Liver (tissue), 9 donors: ENCODE data around the gene QKI. TPM values are rescaled to one million over a fixed set of nuclear protein-coding genes. Genes with fewer than 3 reads are reported as not detected.

Experiments used
- DNase-seq: peaks from one replicate; pipeline ENCODE4 v3.0.0-alpha.2; 2017; ENCODE audit warnings: low spot score
- H3K27ac ChIP-seq, 2 donors: one replicate each; pipeline ENCODE4 v1.7.0; 2013; ENCODE audit warnings: inconsistent platforms in 2 of 2, low read length in 2 of 2, control low read depth in 1 of 2, low read depth in 1 of 2, mild to moderate bottlenecking in 1 of 2
- H3K27me3 ChIP-seq, 4 donors: one replicate each; pipeline versions ENCODE4 v1.6.1 to v1.7.0; 2013; ENCODE audit warnings: low read length in 3 of 4, inconsistent platforms in 1 of 4, mild to moderate bottlenecking in 1 of 4, moderate library complexity in 1 of 4; ENCODE audit not compliant: control insufficient read depth in 4 of 4, insufficient read depth in 4 of 4
- H3K36me3 ChIP-seq, 4 donors: one replicate each; pipeline versions ENCODE4 v1.6.1 to v1.7.0; 2013; ENCODE audit warnings: low read length in 3 of 4, mild to moderate bottlenecking in 3 of 4, low read depth in 1 of 4, moderate library complexity in 1 of 4; ENCODE audit not compliant: control insufficient read depth in 4 of 4, insufficient read depth in 3 of 4
- H3K4me1 ChIP-seq, 4 donors: one replicate each; pipeline versions ENCODE4 v1.6.1 to v1.7.0; 2013; ENCODE audit warnings: low read length in 3 of 4, mild to moderate bottlenecking in 3 of 4, moderate library complexity in 1 of 4; ENCODE audit not compliant: control insufficient read depth in 4 of 4, insufficient read depth in 4 of 4
- H3K4me3 ChIP-seq, 3 donors: one replicate each; pipeline versions ENCODE4 v1.6.1 to v1.7.0; 2013; ENCODE audit warnings: low read length in 3 of 3, control low read depth in 1 of 3, low read depth in 1 of 3, mild to moderate bottlenecking in 1 of 3
- H3K9ac ChIP-seq, 2 donors: one replicate each; pipeline ENCODE4 v1.7.0; 2013; ENCODE audit warnings: low read length in 2 of 2, mild to moderate bottlenecking in 2 of 2, moderate library complexity in 2 of 2, control low read depth in 1 of 2, low read depth in 1 of 2
- H3K9me3 ChIP-seq, 4 donors: one replicate each; pipeline versions ENCODE4 v1.6.1 to v1.7.0; 2013; ENCODE audit warnings: low read length in 3 of 4; ENCODE audit not compliant: control insufficient read depth in 4 of 4
- ATF3 ChIP-seq: IDR thresholded peaks from 2 replicates; pipeline ENCODE4 v1.6.1; 2016; ENCODE audit warnings: antibody characterized with exemption
- CTCF ChIP-seq: fragments of 150-350 bp; IDR thresholded peaks from 2 replicates; pipeline ENCODE4 v1.5.1; 2017; ENCODE audit warnings: improper control_type of control experiment, low read depth, low read length; ENCODE audit not compliant: missing input control
- EGR1 ChIP-seq, 2 donors: IDR thresholded peaks; 2 replicates each; pipeline ENCODE4 v1.6.1; 2016 to 2018; ENCODE audit warnings: antibody characterized with exemption in 2 of 2, low read depth in 2 of 2
- FOXA1 ChIP-seq: IDR thresholded peaks from 2 replicates; pipeline ENCODE4 v1.6.1; 2016; ENCODE audit warnings: antibody characterized with exemption
- FOXA2 ChIP-seq: IDR thresholded peaks from 2 replicates; pipeline ENCODE4 v1.6.1; 2016; ENCODE audit warnings: antibody characterized with exemption
- GABPA ChIP-seq, 2 donors: IDR thresholded peaks in 1 of 2; conservative IDR thresholded peaks in 1 of 2; 2 replicates each; pipeline ENCODE4 v1.6.1; 2016; ENCODE audit warnings: antibody characterized with exemption in 2 of 2, mild to moderate bottlenecking in 1 of 2, moderate library complexity in 1 of 2
- HNF4A ChIP-seq, 2 donors: conservative IDR thresholded peaks; 2 replicates each; pipeline ENCODE4 v1.6.1; 2016; ENCODE audit warnings: antibody characterized with exemption in 2 of 2, mild to moderate bottlenecking in 2 of 2
- HNF4G ChIP-seq: IDR thresholded peaks from 2 replicates; pipeline ENCODE4 v1.6.1; 2016; ENCODE audit warnings: antibody characterized with exemption
- JUND ChIP-seq, 2 donors: IDR thresholded peaks; 2 replicates each; pipeline ENCODE4 v1.6.1; 2016; ENCODE audit warnings: antibody characterized with exemption in 2 of 2
- MAX ChIP-seq: IDR thresholded peaks from 2 replicates; pipeline ENCODE4 v1.6.1; 2016; ENCODE audit warnings: antibody characterized with exemption
- NR2F2 ChIP-seq: IDR thresholded peaks from 2 replicates; pipeline ENCODE4 v1.6.1; 2016; ENCODE audit warnings: antibody characterized with exemption
- RAD21 ChIP-seq, 2 donors: IDR thresholded peaks; 2 replicates each; pipeline ENCODE4 v1.6.1; 2016; ENCODE audit warnings: antibody characterized with exemption in 2 of 2, mild to moderate bottlenecking in 2 of 2
- RXRA ChIP-seq, 2 donors: IDR thresholded peaks; 2 replicates each; pipeline ENCODE4 v1.6.1; 2017 to 2018; ENCODE audit warnings: antibody characterized with exemption in 2 of 2, mild to moderate bottlenecking in 1 of 2
- YY1 ChIP-seq: IDR thresholded peaks from 2 replicates; pipeline ENCODE4 v1.6.1; 2016; ENCODE audit warnings: antibody characterized with exemption, mild to moderate bottlenecking
- ZBTB33 ChIP-seq: IDR thresholded peaks from 2 replicates; pipeline ENCODE4 v1.6.1; 2016; ENCODE audit warnings: antibody characterized with exemption
- WGBS: extraction: QIAGEN DNeasy Blood & Tissue Kit; methylation state at CpG from one replicate; pipeline ENCODE4 v1.1.7; 2013; 5-methylcytosine and 5-hydroxymethylcytosine counted together
- polyA plus RNA-seq, 2 donors: library from polyadenylated mRNA; stranded (reverse) in 1 of 2; unstranded in 1 of 2; fragments of 200-250 nt in 1 of 2; fragments of >200 nt in 1 of 2; fragmentation: Nextera tagmentation in 1 of 2; extraction: Ambion mirVana in 1 of 2; gene quantifications; one replicate each; pipeline versions ENCODE4 v1.2.1 to v1.2.3, GENCODE V29; 2013 to 2015
- total RNA-seq, 2 donors: library from RNA; depleted of rRNA; stranded (reverse); fragments of >200 nt; gene quantifications; one replicate each; pipeline ENCODE4 v1.2.3, GENCODE V29; 2014
- donor health status: healthy.
- donor health status: healthy.
- donor health status: healthy.
- donor health status: healthy.
- donor health status: healthy.

Gene QKI
- total and polyA plus RNA-seq, 4 donors, result 22.7 to 97.0 (median 56.3) TPM

- Histone ChIP-seq H3K27me3 (no peaks in the 10 kb centered on the region), H3K4me1 (peaks cover 13 to 39% (median 21%) of the 10 kb centered on the region in 4 donors), H3K9me3 (no peaks in the 10 kb centered on the region), H3K4me3 (no peak overlapping the region), H3K27ac (no peak overlapping the region), H3K36me3 (peaks cover 0 to 4% (median 1%) of the 10 kb centered on the region in 4 donors), H3K9ac (no peak overlapping the region)
- no peak for TF ChIP-seq NR2F2
- peak; percentile 11 to 54 for TF ChIP-seq JUND (IDR thresholded peaks at IDR 0.05)
- no peak for TF ChIP-seq GABPA (IDR thresholded peaks at IDR 0.05 in 1 of 2, conservative IDR thresholded peaks at IDR 0.05 in 1 of 2)
- TF ChIP-seq ATF3, result no peak
- DNase-seq, result no peak
- 97% methylated on average over 3 of the region's 3 CpGs for WGBS
Measured at GRCh38 chr6:163536770-163537169, 122.3 kb downstream of the QKI start.

DNA sequence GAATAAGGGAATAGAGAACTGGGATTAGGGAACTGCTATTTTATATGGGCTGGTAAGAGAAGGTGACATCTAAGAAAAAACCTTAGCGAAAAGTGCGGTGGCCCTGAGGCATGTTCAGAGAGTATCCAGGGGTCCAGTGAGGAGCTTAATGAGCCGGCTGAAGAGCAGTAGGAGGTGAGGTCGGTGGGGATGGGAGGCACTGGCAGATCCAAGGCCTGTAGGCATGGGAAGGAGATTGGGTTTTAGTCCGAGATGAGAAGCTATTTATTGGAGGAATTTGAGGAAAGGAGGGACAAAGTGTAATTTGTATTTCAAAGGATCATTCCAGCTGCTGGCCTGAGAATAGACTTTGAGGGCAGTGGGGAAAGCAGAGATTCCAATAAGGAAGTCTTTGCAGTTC, 123.8 kb downstream of the QKI start:
- Histone ChIP-seq H3K9ac (no peak overlapping the region), H3K27me3 (no peaks in the 10 kb centered on the region), H3K4me1 (peaks cover 10 to 30% (median 14%) of the 10 kb centered on the region in 4 donors), H3K4me3 (no peak overlapping the region), H3K27ac (peak overlapping the region in 1 of 2 donors; percentile 1), H3K9me3 (no peaks in the 10 kb centered on the region), H3K36me3 (peaks cover 0 to 4% (median 1%) of the 10 kb centered on the region in 4 donors)
- no peak for DNase-seq
- TF ChIP-seq YY1 (no peak), FOXA1 (no peak), RXRA (IDR thresholded peaks at IDR 0.05) (no peak), MAX (no peak), JUND (IDR thresholded peaks at IDR 0.05) (no peak), RAD21 (IDR thresholded peaks at IDR 0.05) (no peak), HNF4A (conservative IDR thresholded peaks at IDR 0.05) (no peak), NR2F2 (no peak), FOXA2 (no peak), ZBTB33 (no peak), HNF4G (no peak)
- WGBS, result 85% methylated on average over 5 of the region's 5 CpGs

DNA sequence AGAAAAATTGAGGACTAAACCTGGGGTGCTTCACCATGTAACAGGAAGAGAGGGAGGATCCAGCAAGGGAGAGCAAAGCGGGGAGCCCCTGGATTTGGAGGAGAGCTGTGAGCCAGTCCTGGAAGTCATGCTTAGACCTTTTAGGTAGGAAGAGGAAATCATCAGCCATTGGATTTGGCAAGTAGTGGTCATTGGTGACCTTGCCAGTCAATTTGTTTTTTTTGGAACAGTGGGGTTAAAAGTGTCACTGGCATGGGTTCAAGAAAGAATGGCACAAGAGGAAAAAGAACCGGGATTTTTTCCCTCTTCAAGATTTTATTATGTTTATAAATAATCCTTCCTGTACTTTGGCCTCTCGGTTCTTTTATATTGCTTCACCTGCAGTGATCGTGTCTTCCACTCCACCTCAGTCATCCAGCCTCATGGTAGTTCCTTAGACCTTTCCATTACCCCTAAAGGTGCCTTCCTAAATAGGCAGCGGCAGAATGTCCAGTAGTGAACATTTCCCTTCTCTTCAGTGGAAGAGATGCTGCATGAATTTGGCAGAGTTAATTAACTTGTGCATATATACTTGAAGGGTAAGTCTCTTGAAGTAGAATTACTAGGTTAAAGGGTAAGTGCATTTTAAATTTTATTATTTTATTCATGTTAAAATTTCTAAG, 124.7 kb downstream of the QKI start:
- no peak for DNase-seq
- TF ChIP-seq HNF4G (no peak), YY1 (peak; percentile 57), FOXA1 (no peak), ZBTB33 (no peak), RAD21 (IDR thresholded peaks at IDR 0.05) (peak in 1 of 2 donors; percentile 12), EGR1 (IDR thresholded peaks at IDR 0.05; ENCODE audit: low read depth in 2 of 2) (no peak), CTCF (no peak), MAX (peak; percentile 52), HNF4A (conservative IDR thresholded peaks at IDR 0.05) (peak; percentile 43 to 49), GABPA (IDR thresholded peaks at IDR 0.05 in 1 of 2, conservative IDR thresholded peaks at IDR 0.05 in 1 of 2) (no peak), RXRA (IDR thresholded peaks at IDR 0.05) (peak; percentile 67 to 72)
- Histone ChIP-seq H3K4me1 (peaks cover 8 to 24% (median 13%) of the 10 kb centered on the region in 4 donors), H3K36me3 (peaks cover 0 to 4% (median 1%) of the 10 kb centered on the region in 4 donors), H3K27ac (peak overlapping the region; percentile 52 to 60), H3K4me3 (no peak overlapping the region), H3K27me3 (no peaks in the 10 kb centered on the region), H3K9me3 (no peaks in the 10 kb centered on the region), H3K9ac (no peak overlapping the region)
- WGBS, result 39% methylated on average over 5 of the region's 5 CpGs
